Measurements from ENCODE around the gene SAMMSON. TPM values are rescaled to one million over a fixed set of nuclear protein-coding genes. Genes with fewer than 3 reads are reported as not detected.

The SAMMSON gene
- total and polyA plus RNA-seq, 2 of the 4 experiments (the other 2 are of a cell fraction) = not detected

DNA sequence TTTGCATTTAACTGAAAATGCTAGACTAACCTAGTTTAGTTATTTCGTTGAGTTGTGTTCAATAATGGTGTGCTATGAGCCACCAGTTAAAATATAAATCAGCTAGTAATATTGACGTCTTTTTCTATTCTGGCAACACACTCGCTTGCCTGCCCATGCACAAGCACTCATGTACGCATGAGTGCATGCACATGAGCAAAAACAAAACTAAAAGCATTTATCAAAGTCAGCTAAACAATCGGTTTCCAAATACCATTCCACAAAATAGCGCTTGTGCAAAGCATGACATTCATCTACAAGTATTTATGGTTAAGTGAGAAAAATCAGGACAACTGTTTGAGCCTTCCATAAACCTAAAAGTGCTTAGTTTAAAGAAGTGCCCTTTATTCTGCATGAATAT, 13.1 kb upstream of the SAMMSON start:
- H3K9ac ChIP-seq (ENCODE audit: low read depth, low read length) = no peak overlapping the region
- no peak overlapping the region for H3K4ac ChIP-seq (ENCODE audit: low read depth, low read length)
- WGBS, 2 experiments (ENCODE audit: extremely low coverage in 2 of 2, insufficient read length in 1 of 2) = 90% methylated on average over 3 of the region's 6 CpGs; no CpG with 5 or more reads in 1 of the 2 experiments
- dilution Hi-C loops (cut with HindIII; ENCODE audit: low sequenced_read_pairs, unreplicated experiment) = no loop called here
- intact Hi-C loops (cut with micrococcal nuclease) = no loop called here
- no peaks in the 10 kb centered on the region for H3K4me1 ChIP-seq (ENCODE audit: control insufficient read depth, insufficient read depth, low read length)
- H4K8ac ChIP-seq (ENCODE audit: low read depth in 2 of 2, low read length in 2 of 2) = no peak overlapping the region
- no peak overlapping the region for H3K23ac ChIP-seq (ENCODE audit: low read depth, low read length)
- no peak overlapping the region for H2AK9ac ChIP-seq (replicated peaks; ENCODE audit: low read depth, low read length, poor library complexity)
- H3K79me1 ChIP-seq (ENCODE audit: low read depth in 1 of 2, low read length in 2 of 2) = no peaks in the 10 kb centered on the region
- no TSS peak for BruUV-seq (replicated peaks)
- no peaks in the 10 kb centered on the region for H3K9me1 ChIP-seq (ENCODE audit: insufficient read depth, low read length)
- no peak overlapping the region for H3K18ac ChIP-seq (ENCODE audit: low read depth, low read length)
- H3K14ac ChIP-seq (replicated peaks; ENCODE audit: low read depth, low read length) = no peak overlapping the region
- no peak overlapping the region for H2BK20ac ChIP-seq (ENCODE audit: low read depth, low read length)
- no peak overlapping the region for H3K4me3 ChIP-seq (ENCODE audit: insufficient read depth, low read depth, low read length)
- no peaks in the 10 kb centered on the region for H3K9me3 ChIP-seq (ENCODE audit: control insufficient read depth, insufficient read depth, low read length)
- ATAC-seq (ENCODE audit: low read depth) = no peak
- no peak overlapping the region for H2AFZ ChIP-seq (replicated peaks; ENCODE audit: low read length, poor library complexity)
- ChIA-PET CTCF (no interaction called here), POLR2A (ENCODE audit: unreplicated experiment) (no interaction called here)
- H4K5ac ChIP-seq (ENCODE audit: low read depth, low read length) = no peak overlapping the region
- H3K27ac ChIP-seq (ENCODE audit: insufficient read depth, low read length) = no peak overlapping the region
- DNase-seq = no peak
- no peaks in the 10 kb centered on the region for H4K20me1 ChIP-seq (ENCODE audit: insufficient read depth, low read length)
- H2AK5ac ChIP-seq (ENCODE audit: low read depth, low read length) = no peak overlapping the region
- H2BK5ac ChIP-seq (ENCODE audit: low read depth, low read length, poor library complexity, severe bottlenecking) = no peak overlapping the region
- H3K36me3 ChIP-seq (ENCODE audit: control insufficient read depth, insufficient read depth, low read length) = no peaks in the 10 kb centered on the region
- TF ChIP-seq MAZ (IDR thresholded peaks at IDR 0.05; ENCODE audit: borderline replicate concordance, low read depth, low read length) (no peak), RCOR1 (IDR thresholded peaks at IDR 0.05; ENCODE audit: insufficient replicate concordance, low read length) (no peak), BHLHE40 (IDR thresholded peaks at IDR 0.05; ENCODE audit: low read depth, low read length) (no peak), FOS (IDR thresholded peaks at IDR 0.05; ENCODE audit: low read depth, low read length) (no peak), CEBPB (IDR thresholded peaks at IDR 0.05; ENCODE audit: low read depth, low read length) (no peak), USF2 (IDR thresholded peaks at IDR 0.05; ENCODE audit: low read depth, low read length) (no peak), CHD1 (IDR thresholded peaks at IDR 0.05; ENCODE audit: low read depth, low read length) (no peak), POLR2A (IDR thresholded peaks at IDR 0.05; ENCODE audit: low read depth, low read length) (no peak), RFX5 (IDR thresholded peaks at IDR 0.05; ENCODE audit: low read depth, low read length) (no peak), NFE2L2 (IDR thresholded peaks at IDR 0.05; ENCODE audit: low read depth, low read length) (no peak), RAD21 (IDR thresholded peaks at IDR 0.05; ENCODE audit: low read length) (no peak), MXI1 (IDR thresholded peaks at IDR 0.05; ENCODE audit: borderline replicate concordance, low read depth, low read length) (no peak), MAFK (IDR thresholded peaks at IDR 0.05; ENCODE audit: low read depth, low read length) (no peak), SMC3 (IDR thresholded peaks at IDR 0.05; ENCODE audit: low read depth, low read length) (no peak)
- TF ChIP-seq, protein P1, sequence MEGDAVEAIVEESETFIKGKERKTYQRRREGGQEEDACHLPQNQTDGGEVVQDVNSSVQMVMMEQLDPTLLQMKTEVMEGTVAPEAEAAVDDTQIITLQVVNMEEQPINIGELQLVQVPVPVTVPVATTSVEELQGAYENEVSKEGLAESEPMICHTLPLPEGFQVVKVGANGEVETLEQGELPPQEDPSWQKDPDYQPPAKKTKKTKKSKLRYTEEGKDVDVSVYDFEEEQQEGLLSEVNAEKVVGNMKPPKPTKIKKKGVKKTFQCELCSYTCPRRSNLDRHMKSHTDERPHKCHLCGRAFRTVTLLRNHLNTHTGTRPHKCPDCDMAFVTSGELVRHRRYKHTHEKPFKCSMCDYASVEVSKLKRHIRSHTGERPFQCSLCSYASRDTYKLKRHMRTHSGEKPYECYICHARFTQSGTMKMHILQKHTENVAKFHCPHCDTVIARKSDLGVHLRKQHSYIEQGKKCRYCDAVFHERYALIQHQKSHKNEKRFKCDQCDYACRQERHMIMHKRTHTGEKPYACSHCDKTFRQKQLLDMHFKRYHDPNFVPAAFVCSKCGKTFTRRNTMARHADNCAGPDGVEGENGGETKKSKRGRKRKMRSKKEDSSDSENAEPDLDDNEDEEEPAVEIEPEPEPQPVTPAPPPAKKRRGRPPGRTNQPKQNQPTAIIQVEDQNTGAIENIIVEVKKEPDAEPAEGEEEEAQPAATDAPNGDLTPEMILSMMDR (conservative IDR thresholded peaks at IDR 0.05; ENCODE audit: low read depth, low read length) = no peak
- TF ChIP-seq, protein P2, sequence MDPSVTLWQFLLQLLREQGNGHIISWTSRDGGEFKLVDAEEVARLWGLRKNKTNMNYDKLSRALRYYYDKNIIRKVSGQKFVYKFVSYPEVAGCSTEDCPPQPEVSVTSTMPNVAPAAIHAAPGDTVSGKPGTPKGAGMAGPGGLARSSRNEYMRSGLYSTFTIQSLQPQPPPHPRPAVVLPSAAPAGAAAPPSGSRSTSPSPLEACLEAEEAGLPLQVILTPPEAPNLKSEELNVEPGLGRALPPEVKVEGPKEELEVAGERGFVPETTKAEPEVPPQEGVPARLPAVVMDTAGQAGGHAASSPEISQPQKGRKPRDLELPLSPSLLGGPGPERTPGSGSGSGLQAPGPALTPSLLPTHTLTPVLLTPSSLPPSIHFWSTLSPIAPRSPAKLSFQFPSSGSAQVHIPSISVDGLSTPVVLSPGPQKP (IDR thresholded peaks at IDR 0.05; ENCODE audit: borderline replicate concordance, low read depth, low read length) = no peak
- no peak overlapping the region for H4K91ac ChIP-seq (ENCODE audit: insufficient read depth, low read depth, low read length)
- H2BK15ac ChIP-seq (ENCODE audit: low read depth, low read length) = no peak overlapping the region
- H3K4me2 ChIP-seq (ENCODE audit: low read depth, low read length) = no peak overlapping the region
- H3K56ac ChIP-seq (ENCODE audit: extremely low read depth, insufficient read depth, low read length) = no peak overlapping the region
- in situ Hi-C loops (cut with MboI; ENCODE audit: low sequenced_read_pairs) = no loop called here
- H3K27me3 ChIP-seq (ENCODE audit: control insufficient read depth, insufficient read depth, low read length) = peaks cover 7% of the 10 kb centered on the region
- no peak overlapping the region for H2BK120ac ChIP-seq (ENCODE audit: low read depth, low read length)
